ENCODE measurements around the gene GRM7. TPM values are rescaled to one million over a fixed set of nuclear protein-coding genes. Genes with fewer than 3 reads are reported as not detected.

GRM7 gene
- total RNA-seq, 1 donor from 2014 or later = not detected

- no peak for ATAC-seq
Measured at GRCh38 chr3:7421065-7421464, 560.1 kb downstream of the GRM7 start.

DNA sequence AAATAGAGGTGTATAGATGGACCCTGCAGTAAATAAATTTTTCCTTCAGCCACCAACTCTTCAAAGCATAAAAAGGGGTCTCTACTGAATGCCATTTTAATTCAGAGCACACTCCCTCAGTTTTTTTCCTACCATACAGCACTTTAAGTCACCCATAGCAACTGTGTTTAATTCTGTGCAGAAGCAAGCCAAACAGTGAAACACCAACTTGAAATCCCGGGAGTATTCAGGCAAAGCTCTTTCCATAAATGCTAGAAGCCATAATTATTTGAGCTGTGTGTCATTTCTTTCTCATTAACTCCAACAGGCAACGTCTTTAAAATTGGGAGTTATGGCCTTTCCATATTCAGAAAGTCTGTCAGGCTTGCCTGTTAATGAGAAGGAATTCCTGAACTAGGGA is 562.1 kb downstream of the GRM7 start:
- ATAC-seq = no peak

- ATAC-seq = no peak
Measured at GRCh38 chr3:7423995-7424394, 563.1 kb downstream of the GRM7 start.

GRCh38 chr3:7428206-7428718 is 567.3 kb downstream of the GRM7 start:
- no peak for ATAC-seq

DNA sequence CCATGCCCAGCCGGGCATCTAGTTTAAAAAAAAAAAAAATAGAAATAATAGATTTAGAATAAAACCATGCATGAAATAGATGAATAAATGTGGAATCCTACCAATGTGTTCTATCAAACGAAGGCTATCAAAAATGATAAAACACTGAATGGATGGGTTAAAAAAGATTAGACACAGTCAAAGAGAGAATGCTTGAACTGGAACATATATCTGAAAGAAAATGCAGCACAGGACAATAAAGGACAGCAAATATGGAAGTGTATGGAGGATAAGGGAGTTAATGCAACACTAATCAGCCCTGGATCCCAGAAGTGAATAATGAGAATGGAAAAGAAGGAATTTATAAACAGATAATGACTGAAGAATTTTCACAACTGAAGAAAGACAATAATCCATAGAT is 571.7 kb downstream of the GRM7 start:
- ATAC-seq = no peak

DNA sequence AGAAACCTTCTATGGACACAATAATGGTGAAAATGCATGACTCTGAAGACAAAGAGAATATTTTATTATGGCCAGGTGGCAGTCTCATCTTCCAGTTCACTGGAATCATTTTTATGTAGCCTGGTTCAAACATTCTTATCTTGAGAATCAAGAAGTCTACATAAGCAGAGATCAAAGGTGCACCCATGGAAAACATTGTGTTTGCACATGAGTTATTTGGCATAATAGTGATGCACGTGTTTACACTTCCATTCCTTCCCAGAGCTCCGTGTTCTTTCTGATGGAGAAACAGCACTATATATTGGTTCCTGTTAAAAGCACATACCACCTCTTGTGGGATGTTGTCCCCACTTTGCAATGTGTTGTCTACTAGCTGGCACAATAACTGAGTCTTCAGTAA is 572.2 kb downstream of the GRM7 start:
- no peak for ATAC-seq

GRCh38 chr3:7436542-7436941 is 575.6 kb downstream of the GRM7 start:
- ATAC-seq = no peak

GRCh38 chr3:7437231-7437630 is 576.3 kb downstream of the GRM7 start:
- no peak for ATAC-seq

- ATAC-seq = no peak
Measured at GRCh38 chr3:7439101-7439680, 578.3 kb downstream of the GRM7 start.

GRCh38 chr3:7444886-7445285 is 584.0 kb downstream of the GRM7 start:
- no peak for ATAC-seq

DNA sequence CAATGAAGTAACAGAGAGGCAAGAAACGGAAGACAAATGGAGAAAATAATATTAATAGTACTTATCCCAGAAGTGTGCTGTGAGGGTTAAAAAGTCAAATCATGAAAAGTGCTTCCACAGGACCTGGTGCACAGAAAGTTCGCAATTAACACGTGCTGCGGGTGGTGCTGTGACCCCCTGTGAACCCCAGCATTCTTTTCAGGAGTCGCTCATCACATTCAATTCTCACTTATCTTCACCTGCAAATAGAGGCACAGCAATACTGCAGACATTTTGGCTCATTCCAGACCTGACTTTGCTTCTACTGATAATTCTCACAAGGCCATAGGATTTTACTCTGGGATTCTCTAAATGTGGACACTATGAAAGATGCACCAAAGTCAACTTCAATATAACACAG is 584.4 kb downstream of the GRM7 start:
- ATAC-seq = no peak

GRCh38 chr3:7447197-7447769 is 586.4 kb downstream of the GRM7 start:
- ATAC-seq = no peak

DNA sequence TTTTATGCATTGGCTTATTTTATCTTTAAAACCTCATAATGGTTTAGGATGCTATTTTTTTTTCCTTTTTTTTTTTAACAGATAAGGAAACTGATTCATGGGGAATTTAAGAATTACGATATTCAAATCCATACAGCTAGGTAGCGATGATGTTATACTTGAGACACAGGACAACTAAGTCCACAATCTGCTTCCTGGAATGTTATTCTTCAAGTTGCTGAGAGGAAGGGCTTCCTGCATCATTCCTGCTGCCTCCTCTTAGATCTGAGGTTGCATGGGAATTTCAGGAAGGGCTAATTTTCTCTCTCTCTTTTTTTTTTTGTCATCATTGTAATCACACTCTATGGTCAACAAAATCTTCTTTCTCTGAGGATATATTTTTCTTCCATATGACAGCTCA is 595.5 kb downstream of the GRM7 start:
- no peak for ATAC-seq

- no peak for ATAC-seq
Measured at GRCh38 chr3:7461202-7461825, 600.4 kb downstream of the GRM7 start.

GRCh38 chr3:7469866-7470265 is 609.0 kb downstream of the GRM7 start:
- no peak for ATAC-seq

DNA sequence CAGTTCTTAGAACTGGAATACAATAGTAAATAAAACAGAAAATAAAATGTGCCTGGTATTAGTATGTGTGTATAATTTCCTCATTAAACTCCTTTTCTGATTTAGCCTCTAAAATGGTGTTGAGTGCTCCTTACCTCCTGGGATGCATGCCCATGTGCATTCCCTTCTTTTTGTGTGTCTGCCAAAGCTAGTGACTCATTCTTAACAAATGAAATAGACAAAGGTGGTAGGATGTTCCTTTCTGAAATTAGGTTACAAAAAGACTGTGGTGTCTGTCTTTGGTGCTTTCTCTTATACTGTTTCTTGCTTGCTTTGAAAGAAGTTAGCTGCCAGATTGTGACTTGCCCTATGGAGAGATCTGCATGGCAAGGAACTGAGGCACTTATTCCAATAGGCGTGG is 623.7 kb downstream of the GRM7 start:
- ATAC-seq = no peak

- ATAC-seq = no peak
Measured at GRCh38 chr3:7487763-7488162, 626.8 kb downstream of the GRM7 start.

DNA sequence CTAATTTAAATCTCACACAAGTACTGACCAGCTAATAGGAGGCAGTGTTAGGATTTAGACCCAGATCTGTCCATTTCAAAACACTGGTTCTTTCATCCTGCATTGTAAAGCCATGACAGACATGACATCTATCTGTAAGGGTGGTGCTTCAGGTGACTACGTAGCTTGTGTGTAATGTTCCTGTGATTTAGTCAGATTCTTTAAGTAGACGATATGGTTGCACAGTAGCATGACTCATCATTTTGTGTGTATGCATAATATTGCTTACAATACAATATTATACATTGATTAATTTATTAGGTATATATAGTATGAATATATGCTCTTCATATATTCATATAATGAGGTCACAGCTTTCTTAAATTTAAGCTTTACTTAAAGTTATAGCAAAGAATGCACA is 628.5 kb downstream of the GRM7 start:
- no peak for ATAC-seq

DNA sequence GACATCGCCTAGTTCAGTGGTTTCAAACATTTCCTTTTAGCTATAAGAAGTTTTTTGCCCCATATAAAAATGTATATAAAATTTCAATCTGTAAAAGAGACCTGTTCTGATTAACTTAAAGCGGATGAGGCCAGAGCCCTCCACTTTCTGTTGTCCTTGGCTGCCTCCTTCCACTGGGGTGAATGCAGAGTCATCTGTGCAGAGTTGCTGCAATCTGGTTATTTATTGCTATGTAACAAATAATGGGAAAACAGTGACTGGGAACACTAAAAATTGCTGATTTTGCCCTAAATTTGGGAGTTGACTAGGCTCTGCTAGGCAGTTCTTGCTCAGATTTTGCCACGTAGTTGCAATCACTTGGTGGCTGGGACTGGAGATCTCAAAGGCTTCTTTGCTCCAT is 637.8 kb downstream of the GRM7 start:
- ATAC-seq = no peak

DNA sequence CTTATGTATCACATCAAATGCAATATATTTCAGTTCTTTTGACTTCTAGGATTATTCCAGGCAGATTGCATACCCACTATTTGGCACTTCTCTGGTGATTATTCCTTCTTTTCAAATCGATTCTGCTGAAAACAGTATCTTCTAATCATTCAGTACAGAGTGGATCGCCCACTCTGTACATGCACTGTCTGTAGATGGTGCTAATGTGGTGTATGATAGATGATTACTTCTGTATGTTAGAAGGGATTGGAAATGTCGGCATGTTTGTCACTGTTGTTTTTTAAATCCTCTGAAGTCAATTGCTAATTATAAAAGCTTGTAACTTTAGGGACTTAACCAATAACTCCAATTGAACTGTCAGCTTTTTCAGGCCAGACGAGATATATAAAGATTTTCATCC is 642.5 kb downstream of the GRM7 start:
- no peak for ATAC-seq

DNA sequence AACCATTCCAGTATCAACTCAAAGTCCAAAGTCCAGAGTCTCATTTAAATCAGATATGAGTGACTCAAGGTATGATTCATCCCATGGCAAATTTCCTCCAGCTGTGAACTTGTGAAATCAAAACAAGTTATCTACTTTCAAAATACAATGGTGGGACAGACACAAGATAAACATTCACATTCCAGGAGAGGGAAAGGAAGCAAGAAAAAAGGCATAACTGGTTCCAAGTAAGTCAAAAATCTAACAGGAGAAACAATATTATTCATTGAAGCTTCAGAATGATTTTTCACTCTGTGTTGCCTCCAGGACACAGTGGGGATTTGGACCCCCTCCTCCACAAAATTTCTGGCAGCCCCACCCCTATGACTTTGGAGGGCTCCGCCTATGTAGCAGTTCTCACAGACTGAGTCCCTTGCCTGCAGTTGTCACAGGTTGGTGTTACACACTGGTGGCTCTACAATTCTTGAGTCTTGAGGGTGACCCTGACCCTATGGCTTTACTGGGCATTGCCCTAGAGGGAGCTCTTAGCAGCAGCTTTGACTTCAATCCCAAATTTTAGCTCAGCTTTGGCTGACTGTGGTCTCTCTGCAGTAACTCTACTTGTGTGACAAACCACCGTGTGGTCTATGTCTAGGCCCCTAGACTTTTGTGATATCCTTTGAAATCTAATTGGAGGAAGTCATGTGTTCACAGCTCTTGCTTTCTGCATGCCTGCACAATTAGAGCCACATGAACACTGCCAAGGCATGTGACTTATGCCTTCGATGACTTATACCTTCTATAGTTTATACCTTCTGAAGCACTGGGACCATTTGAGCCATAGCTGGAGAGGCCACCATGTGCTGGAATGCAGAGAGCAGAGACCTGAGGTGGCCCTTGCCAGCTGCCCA is 644.2 kb downstream of the GRM7 start:
- peak; percentile 56 for ATAC-seq

GRCh38 chr3:7506606-7507180 is 645.8 kb downstream of the GRM7 start:
- no peak for ATAC-seq

- ATAC-seq = no peak
Measured at GRCh38 chr3:7508821-7509220, 647.9 kb downstream of the GRM7 start.
